GM21786 (cell line): ENCODE data around the gene CPEB1.
A peak's percentile ranks its signal among the peaks of the same experiment; 100 is the strongest.
"Not testable (repeated sequence)": the region's sequence is repeated elsewhere in the genome, so short reads cannot be mapped to it uniquely, and the experiment has no call there.

Source experiments
- ATAC-seq: cut with Tn5 transposase; IDR thresholded peaks from one replicate; pipeline ENCODE4 v1.9.1; 2021; ENCODE audit not compliant: unreplicated experiment

CPEB1 gene

GRCh38 chr15:82548700-82549099, 98.5 kb downstream of the CPEB1 start:
- no peak for ATAC-seq

GRCh38 chr15:82545478-82545877, 101.7 kb downstream of the CPEB1 start:
- no peak for ATAC-seq

DNA sequence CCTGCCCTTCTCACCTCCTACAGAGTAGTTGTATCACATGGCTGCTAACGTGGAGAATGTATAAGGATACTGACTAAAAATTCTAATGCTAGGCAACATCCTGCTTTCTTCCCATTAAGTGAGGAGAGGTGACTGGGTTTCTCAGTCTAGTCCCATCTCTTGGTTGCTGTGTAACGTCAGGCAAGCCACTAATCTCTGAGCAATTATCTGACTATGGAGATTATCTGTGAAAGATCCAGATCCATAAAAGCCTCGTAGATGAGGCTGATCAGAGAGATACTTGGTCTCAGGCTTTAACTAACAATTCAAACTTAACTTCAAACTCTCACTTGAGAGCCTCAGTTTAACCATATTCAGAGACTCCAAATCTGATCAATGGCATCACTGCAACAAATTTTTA, 102.2 kb downstream of the CPEB1 start:
- ATAC-seq: no peak

DNA sequence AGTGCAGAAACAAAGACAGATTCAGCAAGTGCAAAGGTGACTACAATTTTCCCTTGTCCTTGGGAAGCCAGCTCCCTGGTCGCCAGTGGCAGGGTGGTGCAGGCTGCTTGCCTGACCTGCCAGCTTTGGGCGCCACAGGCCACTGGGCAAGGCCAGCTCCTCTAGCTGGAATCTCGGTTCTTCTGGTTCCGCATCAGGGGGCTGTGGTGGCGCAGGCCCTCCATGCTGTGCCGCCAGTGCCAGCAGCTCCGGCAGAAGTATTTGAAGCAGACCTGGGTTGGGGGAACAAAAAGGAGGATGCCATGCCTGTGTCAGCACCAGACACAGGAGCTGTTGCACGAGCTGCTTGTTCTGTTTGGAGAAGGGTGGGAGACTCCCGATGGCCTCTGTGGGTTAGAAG, 102.7 kb downstream of the CPEB1 start:
- ATAC-seq: no peak

GRCh38 chr15:82543160-82543559, 104.0 kb downstream of the CPEB1 start:
- ATAC-seq: no peak

GRCh38 chr15:82540984-82541431, 106.2 kb downstream of the CPEB1 start:
- ATAC-seq: no peak

- peak; percentile 92 for ATAC-seq
Measured at GRCh38 chr15:82540055-82540983, 106.8 kb downstream of the CPEB1 start, which contains the start of gene RPS17. RPS17 (minus strand) TSS chr15:82540457; CDS start chr15:82540428, 29 bp downstream.

DNA sequence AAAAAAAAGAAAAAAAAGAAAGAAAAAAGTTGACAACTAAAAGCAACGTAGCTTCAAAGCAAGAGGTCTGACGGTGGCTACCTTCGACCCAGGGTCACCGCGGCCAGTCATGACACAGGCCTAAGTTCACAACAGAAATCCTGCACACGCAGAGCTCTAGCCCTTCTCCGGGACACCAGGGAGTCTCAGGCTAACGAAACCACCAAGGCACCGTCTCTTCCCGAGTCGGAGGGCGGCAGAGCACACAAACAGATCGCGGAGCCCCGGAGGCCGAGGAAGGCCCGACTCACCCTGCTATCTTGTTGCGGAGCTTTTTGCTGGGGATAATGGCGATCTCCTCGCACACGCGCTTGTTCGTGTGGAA, 107.5 kb downstream of the CPEB1 start:
- ATAC-seq: no peak

GRCh38 chr15:82538961-82539690, 108.0 kb downstream of the CPEB1 start:
- ATAC-seq: no peak

GRCh38 chr15:82537351-82537908, 109.7 kb downstream of the CPEB1 start:
- ATAC-seq: no peak

DNA sequence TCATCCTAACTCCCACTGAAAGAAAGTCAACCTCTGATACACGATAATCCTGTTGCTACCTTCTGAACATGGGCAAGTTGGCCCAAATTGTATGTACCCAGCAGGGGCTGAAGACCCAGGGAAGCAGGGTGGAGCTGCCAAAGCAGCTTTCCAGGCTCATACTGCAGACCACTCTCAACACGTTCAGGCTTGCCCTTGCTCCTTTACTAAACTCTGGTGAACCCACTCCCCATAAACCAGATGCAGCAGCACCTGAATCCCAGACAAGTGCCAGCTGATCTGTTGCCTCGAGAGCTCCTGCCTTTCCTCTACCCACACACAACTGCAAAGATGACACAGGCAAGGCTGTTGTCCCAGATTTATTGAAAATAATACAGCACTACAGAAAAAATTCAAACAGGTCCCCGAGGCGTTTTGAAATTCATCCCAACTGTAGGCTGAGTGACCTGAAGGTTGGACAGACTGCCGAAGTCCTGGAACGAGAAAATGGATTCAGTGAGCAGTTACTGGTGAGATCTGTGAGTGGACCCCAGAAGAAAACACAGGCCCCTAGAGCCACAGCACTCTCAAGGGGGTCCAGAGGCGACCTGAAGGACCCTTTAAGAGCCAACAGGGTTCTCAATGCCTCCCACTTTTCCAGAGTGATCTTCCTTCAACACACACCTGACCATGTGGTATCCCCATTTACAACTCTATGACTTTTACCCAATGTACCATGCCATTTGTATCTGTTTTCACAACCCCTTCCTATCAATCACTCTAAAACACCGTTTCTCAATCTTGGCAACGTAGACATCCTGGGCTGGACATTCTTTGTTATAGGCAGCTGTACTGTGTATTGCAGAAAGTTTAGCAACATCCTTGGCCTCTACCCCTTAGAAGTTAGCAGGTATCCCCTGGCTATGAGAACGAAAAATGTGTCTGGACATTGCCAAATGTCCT, 110.5 kb downstream of the CPEB1 start:
- ATAC-seq: no peak

- no peak for ATAC-seq
Measured at GRCh38 chr15:82535566-82536408, 111.4 kb downstream of the CPEB1 start.

DNA sequence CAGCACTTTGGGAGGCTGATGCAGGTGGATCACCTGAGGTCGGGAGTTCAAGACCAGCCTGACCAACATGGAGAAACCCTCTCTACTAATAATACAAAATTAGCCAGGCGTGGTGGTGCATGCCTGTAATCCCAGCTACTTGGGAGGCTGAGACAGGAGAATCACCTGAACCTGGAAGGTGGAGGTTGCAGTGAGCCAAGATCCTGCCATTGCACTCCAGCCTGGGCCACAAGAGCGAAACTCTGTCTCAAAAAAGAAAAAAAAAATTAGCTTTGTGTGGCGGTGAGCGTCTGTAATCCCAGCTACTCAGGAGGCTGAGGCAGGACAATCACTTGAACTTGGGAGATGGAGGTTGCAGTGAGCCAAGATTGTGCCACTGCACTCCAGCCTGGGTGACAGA, 112.0 kb downstream of the CPEB1 start:
- ATAC-seq: not testable (repeated sequence)

DNA sequence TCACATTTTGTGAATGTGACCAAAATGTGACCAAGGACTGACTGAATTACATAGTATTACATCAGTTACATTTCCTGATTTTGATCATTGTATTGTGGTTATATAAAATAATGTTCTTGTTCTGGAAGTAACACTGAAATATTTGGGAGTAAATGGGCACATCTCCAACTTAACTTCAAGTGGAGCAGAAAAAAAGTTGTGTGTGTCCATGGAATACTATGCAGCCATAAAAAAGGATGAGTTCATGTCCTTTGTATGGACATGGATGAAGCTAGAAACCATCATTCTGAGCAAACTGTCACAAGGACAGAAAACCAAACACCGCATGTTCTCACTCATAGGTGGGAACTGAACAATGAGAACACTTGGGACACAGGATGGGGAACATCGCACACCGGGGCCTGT, 112.7 kb downstream of the CPEB1 start:
- not testable (repeated sequence) for ATAC-seq

GRCh38 chr15:82533801-82534200, 113.4 kb downstream of the CPEB1 start:
- ATAC-seq: no peak

GRCh38 chr15:82532991-82533481, 114.1 kb downstream of the CPEB1 start:
- ATAC-seq: no peak

DNA sequence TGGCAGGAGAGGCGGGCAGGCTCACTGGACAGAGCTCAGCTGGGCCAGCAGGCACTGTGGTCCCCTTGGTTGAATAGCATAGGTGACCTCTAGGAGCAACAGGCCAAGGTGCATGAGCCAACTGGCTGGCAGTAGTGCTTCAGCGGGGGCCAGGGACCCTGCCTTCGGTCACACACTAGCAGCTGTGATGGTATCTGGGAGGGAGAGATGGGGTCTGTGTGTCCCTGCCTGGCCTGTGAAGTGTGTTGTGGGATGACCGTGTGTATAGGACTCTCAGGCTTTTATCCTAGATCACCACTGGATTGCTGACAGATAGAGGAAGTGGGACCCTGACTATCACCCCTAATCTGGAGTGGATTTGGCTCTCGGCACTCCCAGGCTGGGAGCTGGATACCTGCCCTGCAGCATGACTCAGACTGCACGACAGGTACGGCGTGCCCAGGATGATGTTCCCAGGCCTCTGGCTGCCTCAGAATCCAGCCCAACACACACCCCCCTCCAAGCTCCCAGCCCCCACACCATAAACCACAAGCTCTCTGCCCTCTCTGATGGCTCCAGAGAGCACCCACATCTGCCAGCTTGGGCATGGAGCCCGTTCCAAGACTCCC, 114.7 kb downstream of the CPEB1 start:
- no peak for ATAC-seq

- ATAC-seq: no peak
Measured at GRCh38 chr15:82531496-82532382, 115.4 kb downstream of the CPEB1 start.
